ENCODE data around the gene MATK.
A peak's percentile ranks its signal among the peaks of the same experiment; 100 is the strongest.
"Not testable (repeated sequence)": the region's sequence is repeated elsewhere in the genome, so short reads cannot be mapped to it uniquely, and the experiment has no call there.

Gene MATK

GRCh38 chr19:3785938-3786824, at the start of gene MATK:
TSS of gene MATK (minus strand) at chr19:3786381. CDS start at chr19:3785135, 1,246 bp downstream.
- DNase-seq = no peak

GRCh38 chr19:3835055-3835435, 48.9 kb upstream of the MATK start:
- no peak for DNase-seq

GRCh38 chr19:3834349-3835054, 48.3 kb upstream of the MATK start:
- no peak for DNase-seq

DNA sequence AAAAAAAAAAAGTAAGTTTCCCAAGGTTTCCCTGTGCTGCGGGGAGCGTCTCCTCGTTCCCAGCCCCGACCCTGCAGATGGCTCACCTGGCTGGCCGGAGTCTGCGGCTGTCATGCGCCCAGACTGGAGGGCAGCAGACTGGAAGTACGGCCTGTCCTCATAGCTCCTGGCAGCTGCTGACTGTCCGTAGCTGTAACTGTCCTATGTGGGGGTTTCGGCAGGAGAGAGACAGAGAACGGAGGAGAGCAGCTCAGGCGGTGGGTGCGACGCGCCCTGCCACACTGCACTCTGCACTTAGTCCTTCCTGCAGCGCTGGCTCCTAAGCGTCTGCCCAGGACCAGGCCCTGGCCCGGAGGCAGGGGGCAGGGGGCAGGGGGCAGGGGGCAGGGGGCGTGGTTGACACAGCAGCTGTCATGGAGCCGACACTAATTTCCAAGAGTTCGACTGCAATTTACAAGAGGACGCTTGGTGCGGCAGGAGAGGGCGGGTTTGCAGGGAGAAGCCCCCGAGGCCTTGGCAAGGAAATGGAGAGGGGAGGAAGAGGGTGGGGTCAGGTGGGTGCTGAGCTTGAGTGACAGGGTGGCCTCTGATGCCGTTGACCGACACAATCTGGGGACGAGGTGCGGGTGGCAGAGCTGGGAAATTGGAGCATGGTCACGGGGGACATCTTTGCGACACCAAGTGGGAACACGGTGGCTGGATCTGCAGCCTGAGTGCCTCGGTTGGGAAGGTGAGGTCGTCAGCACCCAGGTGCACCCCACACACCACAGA, 47.6 kb upstream of the MATK start:
- DNase-seq = no peak

- no peak for DNase-seq
These were observed 45.8 kb upstream of the MATK start for GRCh38 chr19:3832001-3832400.

GRCh38 chr19:3831601-3832000, 45.4 kb upstream of the MATK start:
- DNase-seq = no peak

GRCh38 chr19:3830621-3831589, 44.7 kb upstream of the MATK start:
- DNase-seq = no peak

- no peak for DNase-seq
These were observed 41.1 kb upstream of the MATK start for GRCh38 chr19:3827306-3827705.

DNA sequence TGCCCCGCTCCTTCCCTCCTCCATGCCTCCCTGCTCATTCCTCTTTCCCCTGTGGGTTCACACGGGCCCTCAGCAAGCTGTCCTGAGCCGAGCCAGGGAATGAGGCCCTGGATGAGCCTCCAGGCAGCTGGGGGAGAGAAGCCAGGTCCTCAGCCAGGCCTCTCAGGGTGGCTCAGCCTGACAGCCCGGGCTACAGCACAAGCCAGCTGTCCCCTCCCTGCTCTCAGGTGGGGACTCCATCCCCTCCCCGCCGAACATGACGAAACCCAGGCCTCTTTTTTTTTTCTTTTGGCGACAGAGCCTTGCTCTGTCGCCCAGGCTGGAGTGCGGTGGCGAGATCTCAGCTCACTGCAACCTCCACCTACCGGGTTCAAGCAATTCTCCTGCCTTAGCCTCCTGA, 40.0 kb upstream of the MATK start:
- DNase-seq = no peak

DNA sequence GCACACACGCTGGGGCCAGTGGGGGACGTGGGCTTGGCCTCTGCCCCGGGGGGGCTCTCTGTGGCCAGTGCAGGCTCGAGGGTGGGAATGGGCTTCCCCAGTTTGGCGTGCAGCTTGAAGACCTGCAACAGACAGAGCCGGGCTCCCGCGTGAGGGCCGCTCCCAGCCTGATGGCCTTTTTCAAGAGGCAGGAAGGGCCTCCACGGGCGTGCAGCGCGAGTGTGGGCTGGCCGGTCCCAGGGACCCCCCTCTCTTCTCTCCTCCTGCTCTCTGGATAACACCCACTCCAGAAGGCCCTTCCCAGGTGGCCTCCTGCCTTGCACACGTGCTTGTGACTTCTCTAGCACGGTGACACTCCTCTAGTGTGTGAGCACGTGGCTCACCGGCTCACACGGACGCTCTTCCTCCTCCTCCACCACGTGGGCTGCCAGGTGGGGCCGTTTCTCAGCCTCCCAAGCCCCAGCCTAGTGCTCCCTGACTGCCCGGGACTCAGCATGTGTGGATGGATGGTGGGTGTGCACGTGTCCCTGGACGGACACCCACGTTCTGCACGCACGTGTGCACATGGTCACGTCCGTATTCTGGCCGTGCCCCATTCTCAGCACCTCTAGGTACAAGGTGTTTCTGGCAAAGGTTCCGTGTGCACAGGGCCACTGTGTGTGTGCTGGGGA, 39.2 kb upstream of the MATK start:
- no peak for DNase-seq

DNA sequence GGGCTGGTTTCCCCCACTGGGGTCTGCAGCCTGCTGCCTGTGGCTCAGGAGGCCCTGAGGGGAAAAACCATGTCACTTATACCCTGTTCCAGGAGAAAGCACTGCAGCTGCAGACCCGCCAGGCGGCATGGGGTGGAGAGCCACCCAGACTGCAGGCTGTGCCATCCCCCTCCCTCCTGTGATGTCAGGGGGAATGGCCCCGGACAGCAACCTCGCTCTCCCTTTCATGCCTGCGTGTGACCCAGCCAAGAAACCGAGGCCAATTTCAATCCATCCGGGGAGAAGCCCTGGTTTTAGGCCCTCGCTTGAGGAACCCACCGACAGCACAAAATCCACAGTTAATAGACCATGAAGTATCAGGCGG, 37.2 kb upstream of the MATK start:
- no peak for DNase-seq

- DNase-seq = no peak
These were observed 36.6 kb upstream of the MATK start for GRCh38 chr19:3822683-3823349.

DNA sequence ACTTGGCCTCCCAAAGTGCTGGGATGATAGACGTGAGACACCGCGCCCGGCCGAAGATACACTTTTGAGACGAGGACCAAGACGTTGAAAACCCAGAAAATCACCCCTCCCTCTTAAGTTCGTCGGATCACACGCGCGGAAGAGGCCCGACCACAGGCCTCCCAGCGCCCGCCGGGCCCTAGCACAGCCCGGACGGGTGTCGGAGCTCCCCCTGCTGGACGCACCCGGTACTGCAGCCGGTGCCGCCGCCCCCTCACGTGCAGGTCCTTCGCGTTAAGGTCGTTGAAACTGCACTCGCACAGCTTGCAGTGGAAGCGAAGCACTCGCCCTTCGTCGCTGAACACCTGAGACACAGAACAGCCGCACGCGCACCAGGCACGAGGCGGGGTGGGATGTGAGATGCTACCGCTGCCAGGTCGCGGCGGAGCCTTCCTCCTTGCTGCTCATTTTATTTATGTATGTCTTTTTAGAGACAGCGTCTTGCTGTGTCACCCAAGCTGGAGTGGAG, 35.7 kb upstream of the MATK start:
- DNase-seq = peak; percentile 66

GRCh38 chr19:3821156-3821555, 35.0 kb upstream of the MATK start:
- peak; percentile 75 for DNase-seq

GRCh38 chr19:3819989-3820388, 33.8 kb upstream of the MATK start:
- DNase-seq = peak; percentile 31

GRCh38 chr19:3818918-3819317, 32.7 kb upstream of the MATK start:
- DNase-seq = no peak

GRCh38 chr19:3818466-3818865, 32.3 kb upstream of the MATK start:
- DNase-seq = peak; percentile 33

GRCh38 chr19:3817761-3818160, 31.6 kb upstream of the MATK start:
- DNase-seq = no peak

- DNase-seq = no peak
These were observed 30.5 kb upstream of the MATK start for GRCh38 chr19:3816566-3817218.

GRCh38 chr19:3816148-3816547, 30.0 kb upstream of the MATK start:
- DNase-seq = not testable (repeated sequence)

Measured in DMS53 (cell line).